IPS-18c (cell line): ENCODE results near the gene SYNDIG1.

Experiments used
- H3K4me3 ChIP-seq: 2 replicates; pipeline ENCODE4 v1.7.0; 2013; ENCODE audit warnings: low read depth, mild to moderate bottlenecking, low read length, moderate library complexity; ENCODE audit not compliant: insufficient read depth
- H3K9me3 ChIP-seq: one replicate; pipeline ENCODE4 v1.6.1; 2013; ENCODE audit warnings: mild to moderate bottlenecking, low read length, moderate library complexity; ENCODE audit not compliant: control insufficient read depth, insufficient read depth

The SYNDIG1 gene

DNA sequence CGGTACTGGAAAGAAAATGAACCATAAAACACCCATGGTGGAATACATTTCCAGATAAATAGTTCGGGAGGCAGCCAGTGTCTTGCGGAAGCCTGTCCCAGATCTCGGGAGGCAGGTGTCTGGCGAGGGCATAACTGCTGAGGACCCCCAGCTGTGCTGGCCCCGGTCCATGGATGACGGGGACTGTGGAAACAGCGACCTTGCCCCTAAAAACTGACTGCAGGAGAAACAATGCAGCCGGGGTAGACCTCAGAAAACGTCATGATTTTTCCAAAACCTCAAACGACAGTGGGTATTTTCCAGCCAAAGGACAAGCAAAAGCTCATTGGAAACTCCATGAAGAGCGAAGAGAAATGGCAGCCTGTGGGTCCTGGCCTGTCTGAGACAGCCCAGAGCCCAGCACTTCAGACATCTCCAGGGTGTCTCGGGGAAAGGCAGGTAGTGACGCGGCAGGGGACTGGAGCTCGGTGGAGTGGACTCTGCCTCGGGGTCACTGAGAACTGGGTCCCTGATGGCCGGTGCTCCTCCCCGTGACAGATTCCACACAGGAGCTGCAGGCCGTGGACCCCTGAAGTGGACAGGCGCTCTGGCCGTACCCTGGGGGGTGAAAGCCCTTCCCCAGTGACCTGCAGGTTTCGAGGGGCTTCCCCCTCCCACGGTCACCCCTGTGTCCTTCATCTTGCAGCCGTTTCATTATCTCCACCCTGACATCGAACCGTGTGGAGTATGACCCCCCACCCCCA is 188.6 kb downstream of the SYNDIG1 start:
- peaks cover 3% of the 10 kb centered on the region for H3K9me3 ChIP-seq
- no peak overlapping the region for H3K4me3 ChIP-seq

GRCh38 chr20:24658920-24659660 is 189.7 kb downstream of the SYNDIG1 start:
- H3K9me3 ChIP-seq = peaks cover 3% of the 10 kb centered on the region
- H3K4me3 ChIP-seq = no peak overlapping the region

GRCh38 chr20:24659835-24660234 is 190.4 kb downstream of the SYNDIG1 start:
- H3K9me3 ChIP-seq = peaks cover 3% of the 10 kb centered on the region
- no peak overlapping the region for H3K4me3 ChIP-seq

DNA sequence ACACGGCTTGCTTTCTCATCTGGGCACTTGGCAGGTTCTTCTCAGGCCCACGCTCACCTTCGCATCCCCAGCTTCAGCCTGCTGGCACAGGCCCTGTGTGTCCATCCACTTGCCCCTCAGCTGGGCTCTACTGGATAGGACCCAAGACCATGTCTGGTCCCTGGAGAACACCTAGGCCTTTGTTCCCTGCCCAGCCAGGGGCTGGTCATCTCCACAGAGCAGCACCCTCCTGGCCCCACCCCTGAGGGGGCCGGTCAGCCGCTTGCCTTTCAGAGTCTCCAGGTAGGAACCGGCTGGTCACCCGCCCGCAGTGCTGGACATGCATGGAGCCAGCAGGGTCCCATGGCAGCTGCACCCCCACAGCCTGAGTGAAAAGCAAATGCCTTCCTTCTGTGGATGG is 191.2 kb downstream of the SYNDIG1 start:
- Histone ChIP-seq H3K4me3 (no peak overlapping the region), H3K9me3 (peaks cover 3% of the 10 kb centered on the region)

- Histone ChIP-seq H3K4me3 (no peak overlapping the region), H3K9me3 (peaks cover 3% of the 10 kb centered on the region)
Observed at GRCh38 chr20:24661255-24661654, 191.8 kb downstream of the SYNDIG1 start.

- Histone ChIP-seq H3K9me3 (peaks cover 3% of the 10 kb centered on the region), H3K4me3 (no peak overlapping the region)
Observed at GRCh38 chr20:24662322-24662721, 192.9 kb downstream of the SYNDIG1 start.

DNA sequence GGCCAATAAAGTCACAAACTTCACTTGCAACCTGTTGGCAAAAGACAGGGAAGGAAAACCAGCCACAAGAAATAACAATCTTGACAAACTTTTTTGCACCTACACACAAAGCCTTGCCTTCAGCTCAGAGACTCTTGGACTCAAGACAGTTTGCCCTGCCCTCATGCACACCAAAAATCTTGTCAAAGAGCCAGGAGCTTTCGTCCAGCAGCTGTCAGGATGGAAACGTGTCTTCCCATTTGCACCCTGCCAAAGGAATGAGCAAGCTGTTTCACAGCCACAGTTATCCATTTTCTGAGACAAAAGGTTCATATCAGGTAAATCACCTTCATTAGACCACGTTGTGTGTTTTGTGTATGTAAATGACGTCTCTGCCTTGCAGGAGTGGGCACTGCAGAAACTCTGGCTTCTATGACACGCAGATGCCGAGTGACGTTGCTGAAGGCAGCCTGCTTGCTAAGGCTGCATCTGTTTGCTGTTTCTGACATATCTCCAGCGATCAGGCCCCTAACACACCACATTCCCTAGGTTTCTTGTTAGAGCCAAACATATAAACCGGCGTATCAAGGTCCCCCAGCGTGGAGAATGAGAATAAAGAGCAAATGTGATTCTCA is 193.4 kb downstream of the SYNDIG1 start:
- peaks cover 3% of the 10 kb centered on the region for H3K9me3 ChIP-seq
- no peak overlapping the region for H3K4me3 ChIP-seq

DNA sequence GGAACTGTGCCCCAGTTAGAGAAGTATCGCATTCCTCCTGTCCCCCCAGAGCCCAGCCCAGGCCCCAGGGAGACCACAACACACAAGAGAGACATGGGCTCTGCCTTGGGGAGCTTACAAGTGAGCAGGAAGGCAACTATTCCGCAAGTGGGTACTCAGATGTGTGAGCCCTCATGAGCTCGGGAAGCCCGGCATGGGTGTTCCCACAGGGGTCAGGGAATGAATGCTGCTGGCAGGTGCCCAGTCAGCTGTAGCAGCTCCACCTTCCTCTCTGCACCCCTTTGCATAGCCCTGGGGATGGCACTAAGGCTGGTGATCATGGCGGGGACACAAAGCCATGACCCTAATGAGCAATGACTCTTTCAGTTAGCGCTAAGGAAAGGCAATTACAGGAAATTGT is 194.1 kb downstream of the SYNDIG1 start:
- H3K4me3 ChIP-seq = no peak overlapping the region
- H3K9me3 ChIP-seq = peaks cover 3% of the 10 kb centered on the region

- Histone ChIP-seq H3K4me3 (no peak overlapping the region), H3K9me3 (peaks cover 3% of the 10 kb centered on the region)
Observed at GRCh38 chr20:24664266-24664986, 195.0 kb downstream of the SYNDIG1 start.

GRCh38 chr20:24665196-24665595 is 195.8 kb downstream of the SYNDIG1 start:
- H3K9me3 ChIP-seq = peaks cover 3% of the 10 kb centered on the region

GRCh38 chr20:24665741-24666191 is 196.3 kb downstream of the SYNDIG1 start:
- H3K9me3 ChIP-seq = peaks cover 3% of the 10 kb centered on the region
- H3K4me3 ChIP-seq = no peak overlapping the region

More at GRCh38 chr20:24665196-24665595, 195.8 kb downstream of the SYNDIG1 start:
- no peak overlapping the region for H3K4me3 ChIP-seq

- H3K4me3 ChIP-seq = no peak overlapping the region
Observed at GRCh38 chr20:24667689-24668383, 198.4 kb downstream of the SYNDIG1 start.

GRCh38 chr20:24668384-24668702 is 198.9 kb downstream of the SYNDIG1 start:
- no peaks in the 10 kb centered on the region for H3K9me3 ChIP-seq
- no peak overlapping the region for H3K4me3 ChIP-seq

More at GRCh38 chr20:24667689-24668383, 198.4 kb downstream of the SYNDIG1 start:
- H3K9me3 ChIP-seq = no peaks in the 10 kb centered on the region

GRCh38 chr20:24668791-24669190 is 199.4 kb downstream of the SYNDIG1 start:
- no peak overlapping the region for H3K4me3 ChIP-seq
- H3K9me3 ChIP-seq = no peaks in the 10 kb centered on the region

- H3K9me3 ChIP-seq = no peaks in the 10 kb centered on the region
- H3K4me3 ChIP-seq = no peak overlapping the region
Observed at GRCh38 chr20:24669701-24670100, 200.3 kb downstream of the SYNDIG1 start.

- H3K4me3 ChIP-seq = no peak overlapping the region
- no peaks in the 10 kb centered on the region for H3K9me3 ChIP-seq
Observed at GRCh38 chr20:24670341-24670872, 201.0 kb downstream of the SYNDIG1 start.

- Histone ChIP-seq H3K4me3 (no peak overlapping the region), H3K9me3 (no peaks in the 10 kb centered on the region)
Observed at GRCh38 chr20:24670981-24671380, 201.6 kb downstream of the SYNDIG1 start.
